Prostate gland (tissue), 2 donors: ENCODE results near the gene GLDC. TPM values are rescaled to one million over a fixed set of nuclear protein-coding genes. Genes with fewer than 3 reads are reported as not detected.

ENCODE experiments used
- DNase-seq: peaks from one replicate; pipeline ENCODE4 v3.0.0-alpha.2; 2019; ENCODE audit warnings: low spot score
- H3K27ac ChIP-seq, 2 donors: fragments of 200-600 bp; sonication (generic); 2 replicates each; pipeline ENCODE4 v1.5.1; 2017 to 2019
- H3K27me3 ChIP-seq: fragments of 200-600 bp; sonication (generic); replicated peaks from 2 replicates; pipeline ENCODE4 v1.5.1; 2019; ENCODE audit not compliant: insufficient read depth
- H3K36me3 ChIP-seq, 2 donors: fragments of 200-600 bp; sonication (generic); 1 replicate in 1 of 2; 2 replicates in 1 of 2; pipeline versions ENCODE4 v1.5.1 to v1.8.1; 2017 to 2019
- H3K4me1 ChIP-seq: fragments of 200-600 bp; sonication (generic); replicated peaks from 2 replicates; pipeline ENCODE4 v1.5.1; 2019
- H3K4me3 ChIP-seq, 2 donors: fragments of 200-600 bp; sonication (generic); 2 replicates each; pipeline ENCODE4 v1.5.1; 2017 to 2019
- H3K9me3 ChIP-seq: fragments of 200-600 bp; sonication (generic); 2 replicates; pipeline ENCODE4 v1.5.1; 2017
- CTCF ChIP-seq, 4 experiments: fragments of 200-600 bp in 2 of 4; fragments of 450-650 bp in 2 of 4; sonication (generic) in 2 of 4; IDR thresholded peaks; 1 replicate in 3 of 4; 2 replicates in 1 of 4; pipeline ENCODE4 v1.5.1; 2016 to 2019; ENCODE audit warnings: antibody characterized with exemption in 4 of 4, mild to moderate bottlenecking in 2 of 4, moderate library complexity in 2 of 4
- POLR2A ChIP-seq: fragments of 450-650 bp; IDR thresholded peaks from one replicate; pipeline ENCODE4 v1.6.1; 2016; ENCODE audit warnings: antibody characterized with exemption, mild to moderate bottlenecking
- POLR2AphosphoS5 ChIP-seq: sonication (generic); formaldehyde crosslinking; IDR thresholded peaks from one replicate; pipeline ENCODE4 v1.6.1; 2017; ENCODE audit warnings: antibody characterized with exemption
- WGBS: methylation state at CpG from one replicate; pipeline ENCODE4 v1.1.5; 2018; 5-methylcytosine and 5-hydroxymethylcytosine counted together
- intact Hi-C: fragments of 100-400 bp; cut with DNase I; formaldehyde crosslinking; loops from one replicate; pipeline ENCODE4 v1.14.2; 2022
- total RNA-seq, 2 donors: library from RNA; depleted of rRNA; stranded (reverse); fragments of >200 nt; gene quantifications; one replicate each; pipeline ENCODE4 v1.1.0, GENCODE V29; 2016

GLDC gene
- total RNA-seq, 2 donors from 2014 or later, result 2.7 to 4.0 TPM

- no peak overlapping the region for H3K27ac ChIP-seq
- no peaks in the 10 kb centered on the region for H3K9me3 ChIP-seq
- no peaks in the 10 kb centered on the region for H3K27me3 ChIP-seq
- 55% methylated on average over 3 of the region's 3 CpGs for WGBS
- H3K36me3 ChIP-seq, result no peaks in the 10 kb centered on the region
- no peaks in the 10 kb centered on the region for H3K4me1 ChIP-seq
- no peak for DNase-seq
- TF ChIP-seq POLR2AphosphoS5 (no peak), POLR2A (no peak), CTCF (IDR thresholded peaks at IDR 0.05) (no peak)
- intact Hi-C loops, result no loop called here
- no peak overlapping the region for H3K4me3 ChIP-seq
Measured at GRCh38 chr9:6502399-6502798, 143.1 kb downstream of the GLDC start.

GRCh38 chr9:6501526-6502210 lies 143.9 kb downstream of the GLDC start:
- H3K27ac ChIP-seq, result no peak overlapping the region
- H3K27me3 ChIP-seq, result no peaks in the 10 kb centered on the region
- H3K4me1 ChIP-seq, result no peaks in the 10 kb centered on the region
- no peak for TF ChIP-seq POLR2AphosphoS5
- TF ChIP-seq CTCF (IDR thresholded peaks at IDR 0.05), result no peak
- TF ChIP-seq POLR2A, result no peak
- no peaks in the 10 kb centered on the region for H3K9me3 ChIP-seq
- no peak overlapping the region for H3K4me3 ChIP-seq
- intact Hi-C loops, result no loop called here
- H3K36me3 ChIP-seq, result no peaks in the 10 kb centered on the region
- DNase-seq, result no peak
- WGBS, result 90% methylated on average over 2 of the region's 2 CpGs

GRCh38 chr9:6498982-6499381 lies 146.5 kb downstream of the GLDC start:
- intact Hi-C loops, result no loop called here
- H3K27ac ChIP-seq, result no peak overlapping the region
- TF ChIP-seq POLR2AphosphoS5 (no peak), POLR2A (no peak), CTCF (IDR thresholded peaks at IDR 0.05) (no peak)
- H3K4me3 ChIP-seq, result no peak overlapping the region
- 71% methylated on average over 1 of the region's 1 CpG for WGBS
- no peaks in the 10 kb centered on the region for H3K36me3 ChIP-seq
- H3K27me3 ChIP-seq, result no peaks in the 10 kb centered on the region
- DNase-seq, result no peak
- no peaks in the 10 kb centered on the region for H3K9me3 ChIP-seq
- no peaks in the 10 kb centered on the region for H3K4me1 ChIP-seq

- no peak for DNase-seq
- intact Hi-C loops, result no loop called here
- Histone ChIP-seq H3K4me1 (no peaks in the 10 kb centered on the region), H3K4me3 (no peak overlapping the region), H3K27me3 (no peaks in the 10 kb centered on the region), H3K27ac (no peak overlapping the region), H3K36me3 (no peaks in the 10 kb centered on the region), H3K9me3 (no peaks in the 10 kb centered on the region)
- 97% methylated on average over 1 of the region's 1 CpG for WGBS
- no peak for TF ChIP-seq POLR2A
- no peak for TF ChIP-seq POLR2AphosphoS5
- TF ChIP-seq CTCF (IDR thresholded peaks at IDR 0.05), result no peak
Measured at GRCh38 chr9:6495466-6495865, 150.1 kb downstream of the GLDC start.

GRCh38 chr9:6490863-6491262 lies 154.7 kb downstream of the GLDC start:
- Histone ChIP-seq H3K9me3 (no peaks in the 10 kb centered on the region), H3K27me3 (no peaks in the 10 kb centered on the region), H3K4me3 (no peak overlapping the region), H3K36me3 (no peaks in the 10 kb centered on the region), H3K4me1 (no peaks in the 10 kb centered on the region), H3K27ac (no peak overlapping the region)
- TF ChIP-seq POLR2AphosphoS5, result no peak
- intact Hi-C loops, result no loop called here
- no peak for DNase-seq
- 95% methylated on average over 2 of the region's 2 CpGs for WGBS
